NCI-H524 treated with DMSO at 0.1 percent for 48 hours (cell line): ENCODE results near the gene CPNE7.
A peak's percentile ranks its signal among the peaks of the same experiment; 100 is the strongest.

ENCODE experiments used
- DNase-seq: peaks from one replicate; lab custom pipeline; 2025; lab: John Stamatoyannopoulos, UW

The CPNE7 gene

GRCh38 chr16:89605186-89605970, 29.8 kb downstream of the CPNE7 start:
- no peak for DNase-seq

- no peak for DNase-seq
Observed at GRCh38 chr16:89606006-89606405, 30.4 kb downstream of the CPNE7 start.

DNA sequence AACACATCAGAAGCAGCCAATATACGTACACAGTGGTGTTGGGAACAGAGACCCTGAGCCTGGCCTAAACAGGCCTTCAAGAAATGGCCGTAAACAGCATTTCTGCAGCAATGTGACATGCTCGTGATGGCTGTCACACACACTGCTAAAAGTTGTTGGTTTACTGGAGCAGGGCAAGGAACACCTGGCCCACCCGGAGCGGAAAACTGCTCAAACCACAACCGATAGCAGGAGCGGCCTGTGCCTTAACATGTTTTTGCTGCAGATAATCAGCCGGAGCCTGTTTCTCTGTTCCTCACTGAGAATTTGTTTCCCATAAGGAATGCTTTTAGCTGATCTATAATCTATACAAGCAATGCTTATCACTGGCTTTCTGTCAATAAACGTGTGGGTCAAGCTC, 31.9 kb downstream of the CPNE7 start:
- no peak for DNase-seq

DNA sequence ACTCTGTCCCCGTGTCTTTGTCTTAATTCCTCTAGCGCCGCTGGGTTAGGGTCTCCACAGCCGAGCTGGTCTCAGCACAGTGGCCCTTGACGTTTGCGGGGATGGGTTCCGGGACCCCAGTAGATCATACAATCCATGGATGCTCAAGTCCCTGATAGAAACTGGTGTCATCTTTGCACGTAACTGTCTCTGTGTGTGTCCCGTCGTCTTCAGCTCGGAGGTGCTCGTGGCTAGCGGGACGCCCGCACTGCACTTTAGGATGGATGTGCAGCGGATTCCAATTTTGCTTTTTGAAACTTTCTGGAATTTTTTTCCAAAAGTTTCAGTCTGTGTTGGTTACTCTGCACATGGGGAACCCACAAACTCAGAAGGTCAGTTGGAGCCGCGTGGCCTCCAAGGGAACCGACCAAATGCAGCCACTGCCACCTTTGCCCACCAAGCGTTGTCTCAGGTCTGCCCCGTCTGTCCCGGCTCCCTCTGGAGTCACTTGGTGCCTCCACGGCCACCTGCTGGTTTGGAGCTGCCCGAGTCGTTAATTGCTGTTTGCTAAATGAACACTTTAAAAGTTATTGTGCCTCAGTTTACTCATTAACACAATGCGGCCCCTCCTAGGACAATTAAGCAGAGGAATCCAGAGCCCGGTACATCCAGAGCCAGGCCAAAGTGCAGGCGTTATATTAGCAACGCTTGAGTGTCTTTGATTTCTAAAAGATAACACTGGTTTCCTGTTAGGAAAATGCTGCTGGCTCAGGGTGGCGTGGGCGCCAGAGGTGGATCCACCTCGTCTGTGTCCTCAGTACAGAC, 32.6 kb downstream of the CPNE7 start:
- DNase-seq, result no peak

DNA sequence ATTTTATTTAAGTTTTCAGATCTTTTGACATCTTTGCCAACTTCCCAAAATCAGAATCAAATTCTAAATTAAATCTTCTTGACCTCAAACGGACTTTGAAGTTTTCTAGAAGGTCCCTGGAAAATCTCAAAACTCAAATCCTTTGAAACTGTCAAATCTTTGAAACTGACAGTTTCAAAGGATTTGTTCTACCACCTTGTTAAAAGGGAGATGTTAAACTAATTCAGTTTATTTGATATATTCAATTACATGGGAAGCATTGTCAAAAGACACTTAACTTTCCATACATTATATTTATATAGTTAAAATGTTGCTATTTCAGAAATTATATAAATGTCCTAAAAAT, 34.5 kb downstream of the CPNE7 start:
- DNase-seq, result no peak

DNA sequence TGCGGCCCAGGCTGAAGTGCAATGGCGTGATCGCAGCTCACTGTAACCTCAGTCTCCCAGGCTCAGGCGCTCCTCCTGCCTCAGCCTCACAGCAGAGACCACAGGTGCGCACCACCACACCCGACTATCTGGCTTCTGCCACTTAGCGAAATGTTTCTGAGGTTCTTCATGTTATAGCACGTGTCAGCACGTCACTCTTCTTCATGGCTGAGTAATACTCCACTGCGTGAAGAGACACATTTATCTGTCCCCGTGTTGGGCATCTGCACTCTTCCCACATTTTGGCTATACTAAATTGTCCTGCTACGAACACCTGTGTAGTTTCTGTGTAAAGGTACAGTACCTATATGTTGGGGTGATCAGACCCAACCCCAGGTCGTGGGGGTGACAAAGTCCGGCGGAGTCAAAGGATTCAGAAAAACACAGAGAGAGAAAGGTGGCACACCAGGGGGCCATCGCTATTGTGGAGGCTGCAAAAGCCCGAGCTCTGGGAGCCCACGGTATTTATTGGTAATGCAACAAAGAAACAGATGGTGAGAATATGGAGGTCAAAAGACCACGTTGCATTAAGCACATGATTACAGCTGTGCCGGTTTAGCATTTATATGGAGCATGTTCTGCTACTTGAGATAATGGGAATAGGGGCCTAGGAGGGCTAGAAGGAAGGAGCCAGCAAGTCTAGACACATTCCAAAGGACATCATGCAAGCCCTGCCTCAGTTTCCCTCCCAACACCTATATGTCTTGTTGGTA, 37.0 kb downstream of the CPNE7 start:
- peak; percentile 83 for DNase-seq

DNA sequence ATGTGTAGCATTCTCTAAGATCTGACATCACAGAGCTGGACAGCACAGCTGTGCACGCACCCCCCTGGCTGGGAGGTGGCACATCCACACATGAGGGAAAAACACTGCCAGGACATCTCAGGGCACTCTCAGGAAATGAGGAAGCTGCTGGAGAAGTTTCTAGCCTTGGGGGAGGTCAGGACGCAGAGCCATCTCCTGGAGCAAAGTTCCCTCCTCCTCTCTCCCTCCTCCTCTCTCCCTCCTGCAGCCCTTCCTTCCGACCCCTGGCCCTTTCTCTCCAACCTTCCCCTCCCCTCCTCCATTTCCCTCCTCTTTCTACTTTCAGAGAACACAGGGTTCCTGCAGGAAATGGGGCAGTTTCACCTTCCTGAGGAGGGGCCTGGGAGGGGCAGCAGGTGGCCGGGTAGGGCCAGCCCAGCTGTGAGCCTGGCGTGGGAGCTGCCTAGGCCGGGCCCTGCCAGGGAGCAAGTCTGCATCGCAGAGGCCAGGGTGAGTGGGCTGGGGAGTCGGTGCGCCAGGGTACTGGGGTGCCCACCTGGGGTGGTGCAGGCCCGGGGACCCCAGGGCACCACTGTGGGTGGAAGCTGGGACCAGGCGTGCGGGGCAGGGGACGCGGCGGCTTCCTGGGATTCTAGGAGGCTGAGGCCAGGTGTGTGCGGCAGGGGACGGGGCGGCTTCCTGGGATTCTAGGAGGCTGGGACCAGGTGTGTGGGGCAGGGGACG, 37.8 kb downstream of the CPNE7 start, which contains the start of gene DPEP1:
DPEP1 (plus strand) TSS at position 412 of the 723 bp plus-strand sequence. CDS start 16,769 bp downstream, outside the sequence.
- no peak for DNase-seq

GRCh38 chr16:89613954-89614459, 38.4 kb downstream of the CPNE7 start:
- no peak for DNase-seq

GRCh38 chr16:89615176-89615575, 39.6 kb downstream of the CPNE7 start:
- no peak for DNase-seq

GRCh38 chr16:89615596-89616090, 40.1 kb downstream of the CPNE7 start:
- no peak for DNase-seq

GRCh38 chr16:89616623-89617022, 41.1 kb downstream of the CPNE7 start:
- DNase-seq, result no peak

DNA sequence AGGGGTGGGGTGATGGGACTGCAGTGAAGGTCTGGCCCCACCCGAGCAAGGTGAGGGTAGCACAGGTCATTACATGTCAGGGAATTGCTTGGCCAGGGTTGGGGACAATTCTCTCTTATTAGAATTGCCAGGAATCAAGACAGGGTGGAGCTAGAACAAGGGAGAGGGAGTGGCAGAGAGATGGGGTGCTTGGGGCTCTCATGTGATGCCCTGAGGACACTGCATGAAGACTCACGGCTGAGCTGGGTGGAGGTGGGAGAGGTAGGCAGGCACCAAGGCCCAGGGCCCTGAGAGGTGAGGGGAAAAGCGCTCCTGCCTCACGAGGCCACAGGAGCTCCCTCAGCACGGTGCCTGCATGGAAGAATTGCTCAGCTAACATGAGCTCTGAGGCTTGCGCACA, 41.5 kb downstream of the CPNE7 start:
- DNase-seq, result no peak

DNA sequence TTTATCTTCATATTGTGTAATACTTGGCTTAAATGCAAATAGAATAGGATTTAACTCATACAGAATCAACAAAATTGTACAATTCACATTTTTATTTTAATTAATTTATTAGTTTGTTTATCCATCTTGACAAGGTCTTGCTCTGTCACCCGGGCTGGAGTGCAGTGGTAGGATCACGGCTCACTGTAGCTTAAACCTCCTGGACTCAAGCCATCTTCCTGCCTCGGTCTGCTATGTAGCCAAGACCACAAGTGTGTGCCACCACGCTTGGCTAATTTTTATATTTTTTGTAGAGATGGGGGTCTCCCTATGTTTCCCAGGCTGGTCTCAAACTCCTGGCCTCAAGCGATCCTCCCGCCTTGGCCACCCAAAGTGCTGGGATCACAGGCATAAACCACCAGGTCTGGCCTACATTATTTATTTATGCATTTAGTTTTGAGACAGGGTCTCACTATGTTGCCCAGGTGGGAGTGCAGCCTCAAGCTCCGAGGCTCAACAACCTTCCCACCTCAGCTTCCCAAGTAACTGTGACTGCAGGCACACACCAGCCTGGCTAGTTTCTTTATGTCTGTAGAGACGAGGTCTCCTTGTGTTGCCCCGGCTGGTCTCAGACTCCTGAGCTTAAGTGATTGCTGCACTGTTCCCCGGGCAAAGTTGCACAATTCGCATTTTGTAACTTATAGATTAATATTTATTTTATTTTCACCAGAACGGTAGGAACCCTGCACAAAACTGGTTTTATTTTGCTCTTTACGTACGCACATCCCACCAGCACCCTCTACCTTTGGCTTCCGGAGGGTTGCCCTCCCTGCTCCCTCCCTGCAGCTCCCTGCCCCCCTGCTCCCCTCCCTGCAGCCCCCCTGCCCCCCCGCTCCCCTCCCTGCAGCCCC, 42.8 kb downstream of the CPNE7 start:
- no peak for DNase-seq

DNA sequence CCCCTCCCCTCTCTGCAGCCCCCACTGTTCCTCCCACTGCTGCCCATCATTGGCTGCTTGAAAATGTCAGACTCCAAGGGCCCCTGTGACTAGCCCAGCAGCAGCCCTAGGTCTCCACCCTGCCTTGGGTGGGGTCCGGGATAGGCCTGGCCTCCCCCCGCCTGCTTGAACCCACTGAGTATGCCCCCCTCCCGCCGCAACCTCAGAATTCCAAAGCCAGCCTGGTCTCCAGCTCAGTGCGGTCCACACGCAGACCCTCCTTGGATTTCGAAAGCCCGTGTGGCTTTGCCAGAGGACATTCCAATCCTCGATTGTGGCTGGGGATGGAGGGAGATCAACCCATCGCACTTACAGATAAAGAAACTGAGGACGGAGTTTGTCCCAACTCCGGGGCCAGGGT, 44.3 kb downstream of the CPNE7 start:
- DNase-seq, result no peak

DNA sequence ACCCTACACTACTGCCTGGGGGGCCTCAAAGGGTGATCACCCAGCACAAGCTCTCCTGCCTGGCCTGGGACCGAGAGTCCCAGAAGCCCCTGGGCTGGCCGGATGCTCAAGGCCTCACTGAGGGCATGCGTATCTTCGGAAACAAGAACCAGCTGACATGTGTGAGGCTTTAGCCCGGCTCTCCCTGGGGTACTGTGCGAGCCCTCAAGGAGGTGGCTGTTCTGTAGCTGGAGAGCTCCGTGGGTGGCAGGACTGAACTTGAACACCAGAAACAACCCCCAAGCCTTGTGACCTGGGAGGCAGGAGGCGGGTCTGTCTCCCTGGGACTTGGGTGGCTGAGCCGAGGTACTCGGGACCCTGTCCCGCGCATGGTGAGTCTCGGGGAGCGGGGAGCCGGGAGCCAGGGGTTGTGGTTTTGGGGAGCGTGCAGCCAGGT, 44.9 kb downstream of the CPNE7 start:
- no peak for DNase-seq

DNA sequence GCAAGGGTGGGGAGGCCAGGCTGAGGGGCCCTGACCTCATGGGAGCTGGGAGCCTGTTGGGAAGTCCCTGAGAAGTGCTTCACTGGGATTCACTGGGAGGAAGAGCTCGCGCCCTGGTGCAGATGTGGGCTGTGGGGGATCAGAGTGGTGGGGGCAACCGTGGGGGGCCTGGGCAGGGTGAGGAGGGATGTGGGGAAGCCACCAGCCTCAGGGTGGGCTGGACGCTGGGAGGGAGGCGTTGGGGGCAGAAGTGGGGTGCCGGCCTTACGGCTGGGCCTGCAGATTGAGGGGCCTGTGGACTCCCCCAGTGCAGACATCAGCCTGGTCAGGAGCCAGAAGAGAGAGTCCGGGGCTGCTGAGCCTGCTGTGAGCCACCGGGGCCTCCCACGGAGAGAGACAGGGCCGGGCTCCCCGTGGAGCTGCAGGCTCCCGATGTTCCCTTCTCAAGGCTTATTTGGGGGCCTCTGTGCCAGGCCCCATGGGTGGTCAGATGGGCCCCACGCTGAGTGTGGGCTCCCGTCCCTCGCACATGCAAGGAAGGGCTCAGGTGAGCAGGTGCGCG, 45.7 kb downstream of the CPNE7 start:
- no peak for DNase-seq

- DNase-seq, result no peak
Observed at GRCh38 chr16:89621698-89622409, 46.3 kb downstream of the CPNE7 start.

DNA sequence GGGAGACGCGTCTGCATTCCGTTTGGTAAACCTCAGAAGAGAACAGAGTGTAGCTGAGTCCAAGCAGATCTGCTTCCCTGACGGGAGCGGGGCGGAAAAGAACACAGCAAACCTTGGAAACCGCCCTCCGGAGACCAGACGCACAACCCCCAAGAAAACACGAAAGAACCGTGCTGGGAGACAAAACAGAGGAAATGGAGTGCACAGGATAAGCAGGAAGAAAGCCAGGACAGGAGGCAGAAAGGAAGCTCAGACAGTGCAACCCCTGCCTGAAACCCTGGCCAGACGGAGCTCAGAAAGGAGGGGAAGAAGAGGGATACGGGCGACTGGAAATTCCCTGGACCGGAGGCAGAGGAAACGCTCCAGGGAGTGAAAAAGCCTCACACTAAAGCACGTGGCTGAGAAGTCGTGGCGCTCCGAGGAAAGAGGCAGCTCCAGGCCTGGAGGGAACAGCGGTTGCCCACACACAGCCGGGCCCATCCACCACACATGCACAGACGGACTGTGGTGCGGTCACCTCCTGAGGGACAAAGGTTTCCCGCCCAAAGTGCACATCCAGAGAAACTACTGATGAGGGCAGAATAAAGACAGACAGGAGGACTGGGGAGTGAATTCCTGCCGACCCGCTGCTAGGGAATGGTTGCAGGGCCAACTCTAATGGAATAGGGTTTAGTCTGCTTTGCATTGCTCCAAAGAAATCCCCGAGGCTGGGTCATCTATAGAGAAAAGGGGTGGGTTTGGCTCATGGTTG, 48.1 kb downstream of the CPNE7 start:
- DNase-seq, result no peak
